ENCODE measurements around the gene GCK.
A peak's percentile ranks its signal among the peaks of the same experiment; 100 is the strongest.
"Not testable (repeated sequence)": the region's sequence is repeated elsewhere in the genome, so short reads cannot be mapped to it uniquely, and the experiment has no call there.

The GCK gene

DNA sequence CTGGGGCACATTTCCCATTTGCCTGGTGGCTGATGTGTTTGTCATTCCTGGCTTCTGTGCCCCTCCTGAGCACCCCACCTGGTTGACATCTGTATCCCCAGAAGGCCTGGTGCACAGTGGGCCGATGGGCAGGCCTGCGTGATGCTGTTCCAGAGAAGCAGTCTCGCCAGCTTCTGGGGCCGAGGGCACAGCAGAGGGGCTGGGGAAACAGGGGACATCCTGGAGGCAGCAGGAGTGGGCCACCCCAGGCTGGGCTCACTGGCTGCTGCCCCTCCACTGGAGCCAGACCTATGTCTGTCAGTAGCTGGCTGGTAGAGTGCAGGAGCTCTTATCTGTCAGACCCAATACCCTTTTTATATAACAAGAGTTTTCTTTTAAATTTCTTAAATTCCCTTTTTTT lies 47.2 kb downstream of the GCK start:
- DNase-seq (ENCODE audit: low read depth, low spot score): no peak

GRCh38 chr7:44141221-44141850 lies 47.9 kb downstream of the GCK start, which contains the start of gene MYL7:
Gene MYL7, minus strand, starts transcription at chr7:44141332. Its CDS starts 27 bp downstream, at chr7:44141305.
- no peak for DNase-seq (ENCODE audit: low read depth, low spot score)

DNA sequence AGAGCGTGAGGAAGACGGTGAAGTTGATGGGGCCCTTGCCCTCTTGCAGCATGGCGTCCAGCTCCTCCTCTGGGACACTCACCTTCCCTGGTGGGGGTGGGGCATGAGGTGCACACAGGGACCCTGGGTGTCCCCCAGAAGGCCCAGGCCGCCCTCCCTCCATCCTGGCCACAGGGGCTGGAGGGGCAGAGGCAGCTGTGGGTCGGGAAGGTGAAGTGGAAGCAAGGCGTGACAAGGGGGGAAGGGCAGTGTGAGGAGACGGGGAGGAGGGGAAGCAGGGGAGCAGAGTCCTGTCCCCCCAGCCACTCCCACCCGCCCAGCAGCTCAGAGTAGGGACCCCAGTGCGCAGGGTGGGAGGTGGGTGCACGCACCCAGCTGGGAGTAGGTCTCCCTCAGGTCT lies 48.9 kb downstream of the GCK start:
- no peak for DNase-seq (ENCODE audit: low read depth, low spot score)

- DNase-seq (ENCODE audit: low read depth, low spot score): no peak
Observed at GRCh38 chr7:44139311-44140010, 49.8 kb downstream of the GCK start.

DNA sequence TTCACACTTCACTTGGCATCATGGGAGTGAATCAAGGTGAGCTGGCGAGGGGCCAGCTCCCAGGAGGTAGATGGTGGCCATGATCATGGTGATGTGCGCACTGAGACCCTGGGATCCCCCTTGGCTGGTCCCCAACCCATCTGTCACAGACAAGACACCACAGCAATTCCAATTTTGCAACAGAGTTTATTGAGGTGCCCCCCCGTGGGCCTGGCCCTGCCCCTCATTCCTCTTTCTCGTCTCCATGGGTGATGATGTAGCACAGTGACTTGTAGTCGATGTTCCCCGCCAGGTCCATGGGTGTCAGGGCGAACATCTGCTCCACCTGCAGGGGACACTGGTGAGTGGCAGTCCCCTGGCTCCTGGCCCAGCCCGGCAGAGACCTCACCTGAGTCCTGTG lies 50.5 kb downstream of the GCK start:
- DNase-seq (ENCODE audit: low read depth, low spot score): no peak

GRCh38 chr7:44136731-44137130 lies 52.5 kb downstream of the GCK start:
- DNase-seq (ENCODE audit: low read depth, low spot score): no peak

GRCh38 chr7:44134943-44135628 lies 54.2 kb downstream of the GCK start:
- no peak for DNase-seq (ENCODE audit: low read depth, low spot score)

DNA sequence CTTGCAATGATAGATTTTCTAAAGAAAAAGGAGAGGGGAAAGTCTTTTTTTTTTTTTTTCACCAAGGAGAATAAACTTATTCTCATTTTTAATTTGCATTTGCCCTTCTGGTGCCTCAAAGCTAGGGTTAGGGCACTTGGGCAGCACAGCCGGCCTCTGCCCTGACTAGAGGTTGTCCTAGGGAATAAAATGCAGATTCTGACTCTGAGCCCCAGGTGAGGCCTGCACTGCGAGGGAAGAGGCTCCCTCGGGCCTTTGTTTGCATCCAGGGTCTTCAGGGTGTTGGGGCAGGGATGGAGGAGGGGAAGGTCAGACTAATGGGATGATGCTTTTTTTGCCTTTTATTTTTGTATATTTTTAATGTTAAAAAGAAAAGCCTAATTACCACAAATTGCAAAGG lies 55.9 kb downstream of the GCK start:
- no peak for DNase-seq (ENCODE audit: low read depth, low spot score)

DNA sequence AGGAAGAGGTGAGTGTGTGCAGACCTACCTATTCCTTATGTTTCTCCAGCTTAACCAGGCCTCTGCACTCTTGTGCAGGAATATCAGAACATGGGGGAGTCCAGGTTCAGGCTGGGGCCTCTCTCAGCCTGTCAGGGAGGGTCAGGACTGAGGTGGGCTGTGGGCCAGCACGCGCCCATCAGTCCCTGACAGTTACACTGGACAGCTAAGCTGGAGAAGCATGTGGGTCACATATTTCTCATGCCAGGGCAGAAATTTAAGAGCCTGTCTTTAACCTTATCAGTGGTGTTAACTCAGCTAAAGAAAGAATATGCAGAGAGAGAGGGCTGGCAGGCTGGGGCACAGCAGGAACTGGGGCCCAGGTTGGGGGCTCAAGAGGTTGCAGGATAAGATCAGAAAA lies 57.2 kb downstream of the GCK start:
- DNase-seq (ENCODE audit: low read depth, low spot score): no peak

DNA sequence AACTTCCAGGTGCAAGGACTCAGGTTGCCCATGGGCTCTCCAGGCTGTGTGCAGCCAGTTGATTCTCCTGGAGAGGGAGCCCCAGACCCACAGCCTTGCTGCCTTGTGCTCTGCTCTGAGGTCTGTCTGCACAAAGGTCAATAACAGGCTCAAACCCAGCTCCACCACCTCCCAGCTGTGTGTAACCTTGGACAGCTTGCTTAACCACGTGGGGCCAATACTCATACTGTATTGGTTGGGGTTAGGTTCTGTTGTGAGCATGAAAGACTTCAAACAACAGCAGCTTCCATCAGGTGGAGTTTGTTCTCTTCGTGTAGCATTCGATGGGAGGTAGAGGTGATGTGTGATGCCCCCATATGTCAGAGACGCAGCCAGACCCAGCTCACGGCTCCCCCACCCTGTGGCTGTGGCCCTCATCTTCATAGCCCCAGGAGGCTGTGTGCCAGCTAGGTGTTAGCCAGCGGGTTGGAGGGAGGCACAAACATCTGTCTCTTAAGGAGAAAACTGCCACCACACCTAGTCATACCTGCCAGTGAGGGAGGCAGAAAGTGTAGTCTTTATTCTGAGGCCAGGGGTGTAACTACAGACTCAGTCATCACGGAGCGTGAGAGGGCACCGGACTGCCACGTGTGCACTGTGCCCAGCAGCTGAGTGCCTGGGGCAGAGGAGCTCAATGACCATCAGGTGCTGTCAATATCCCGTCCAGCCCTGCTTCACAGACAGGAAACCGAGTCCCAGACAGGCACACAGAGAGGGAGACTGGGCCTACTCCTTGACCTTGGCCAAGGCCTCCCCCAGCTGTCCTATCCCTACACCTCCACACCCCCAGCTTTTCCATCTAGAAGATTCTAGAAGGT lies 57.8 kb downstream of the GCK start:
- no peak for DNase-seq (ENCODE audit: low read depth, low spot score)

- no peak for DNase-seq (ENCODE audit: low read depth, low spot score)
Observed at GRCh38 chr7:44128721-44129582, 60.3 kb downstream of the GCK start.

- DNase-seq (ENCODE audit: low read depth, low spot score): no peak
Observed at GRCh38 chr7:44127161-44127560, 62.1 kb downstream of the GCK start.

- DNase-seq (ENCODE audit: low read depth, low spot score): not testable (repeated sequence)
Observed at GRCh38 chr7:44126574-44126973, 62.7 kb downstream of the GCK start.

DNA sequence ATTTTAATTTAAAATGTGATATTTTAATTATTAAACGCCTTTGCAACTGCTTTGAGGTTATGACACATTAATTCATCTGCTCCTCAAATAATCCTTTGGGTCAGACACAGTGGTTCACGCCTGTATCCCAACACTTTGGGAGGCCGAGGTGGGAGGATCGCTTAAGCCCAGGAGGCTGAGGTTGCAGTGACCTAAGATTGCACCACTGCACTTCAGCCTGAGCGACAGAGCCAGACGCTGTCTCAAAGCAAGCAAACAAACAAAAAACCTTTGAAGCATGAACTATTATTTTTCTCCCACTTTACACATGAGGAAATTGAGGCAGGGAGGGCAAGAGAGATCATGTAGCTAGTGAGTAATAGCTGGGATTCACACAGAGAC lies 64.4 kb downstream of the GCK start:
- DNase-seq (ENCODE audit: low read depth, low spot score): no peak

- peak; percentile 97 for DNase-seq (ENCODE audit: low read depth, low spot score)
Observed at GRCh38 chr7:44123190-44124003, 65.8 kb downstream of the GCK start, which contains the start of gene POLD2. Gene POLD2, minus strand, starts transcription at chr7:44123548. Its CDS starts 1,495 bp downstream, at chr7:44122053.

GRCh38 chr7:44122529-44122928 lies 66.7 kb downstream of the GCK start:
- no peak for DNase-seq (ENCODE audit: low read depth, low spot score)

- DNase-seq (ENCODE audit: low read depth, low spot score): no peak
Observed at GRCh38 chr7:44121761-44122420, 67.3 kb downstream of the GCK start.

DNA sequence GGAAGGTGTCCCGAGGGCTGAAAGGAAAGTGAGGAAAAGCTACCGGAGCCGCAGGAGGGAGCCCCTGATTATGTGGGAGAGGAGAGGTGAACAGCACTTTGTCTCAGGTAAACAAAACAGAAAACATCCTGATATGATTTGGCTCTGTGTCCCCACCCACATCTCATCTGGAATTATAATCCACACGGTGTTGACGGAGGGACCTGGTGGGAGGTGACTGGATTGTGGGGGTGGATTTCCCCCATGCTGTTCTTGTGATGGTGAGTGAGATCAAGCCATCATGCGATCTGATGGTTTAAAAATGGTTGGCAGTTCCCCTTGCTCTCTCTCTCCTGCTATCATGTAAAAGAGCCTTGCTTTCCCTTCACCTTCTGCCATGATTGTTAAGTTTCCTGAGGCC lies 68.8 kb downstream of the GCK start:
- no peak for DNase-seq (ENCODE audit: low read depth, low spot score)

DNA sequence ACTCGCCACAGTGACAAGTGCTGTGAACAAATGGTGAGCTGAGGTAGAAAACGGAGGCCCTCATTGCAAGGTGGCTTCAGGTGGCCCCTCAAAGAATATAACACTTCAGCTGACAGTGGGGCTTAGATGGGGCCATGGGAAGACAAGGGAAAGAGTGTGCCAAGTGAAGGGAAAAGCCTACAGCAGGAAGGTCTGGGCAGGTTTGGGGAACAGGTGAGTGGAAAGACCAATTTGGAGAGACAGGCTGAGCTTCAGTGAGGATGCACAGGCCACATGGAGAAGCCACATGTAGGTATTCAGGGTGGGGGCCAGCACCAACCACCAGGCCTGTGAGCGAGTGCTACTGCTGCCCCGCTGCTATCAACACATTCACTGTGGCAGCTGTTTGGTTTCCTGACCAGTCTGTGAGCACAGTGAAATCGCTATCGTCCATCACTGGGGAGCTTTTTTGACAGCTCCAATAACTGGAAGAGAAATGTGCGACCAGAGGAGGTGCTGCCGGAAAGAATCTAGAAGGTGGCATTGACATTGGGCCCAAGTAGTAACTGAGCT lies 69.3 kb downstream of the GCK start:
- no peak for DNase-seq (ENCODE audit: low read depth, low spot score)

Measured in activated naive CD8-positive, alpha-beta T cell treated with anti-CD3 and anti-CD28 coated beads, Interleukin-2, amount 50 U/mL, for 16 hours (primary cell).